ENCODE data around the gene P2RX2. TPM values are rescaled to one million over a fixed set of nuclear protein-coding genes. Genes with fewer than 3 reads are reported as not detected.

The P2RX2 gene
- total RNA-seq, 1 donor, result not detected

DNA sequence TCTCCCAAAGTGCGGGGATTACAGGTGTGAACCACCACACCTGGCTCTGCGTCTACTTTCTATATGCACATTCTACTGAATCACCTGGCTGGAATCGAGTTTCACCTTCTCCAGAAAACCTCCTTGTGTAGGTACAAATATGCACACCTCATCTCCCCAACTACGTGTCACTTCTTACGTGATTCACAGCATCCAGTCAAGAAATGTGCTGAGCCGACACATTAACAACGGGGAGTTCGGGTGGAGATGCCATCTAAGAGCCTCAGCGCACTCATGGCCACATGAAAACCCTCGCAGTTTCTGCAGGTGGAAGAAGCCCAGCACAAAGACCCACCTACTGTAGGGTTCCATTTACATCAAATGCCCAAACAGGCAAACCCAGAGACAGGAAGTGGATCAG lies 29.3 kb downstream of the P2RX2 start:
- no peak overlapping the region for H3K4me3 ChIP-seq (ENCODE audit: low read depth, low read length)
- TF ChIP-seq, protein P1, sequence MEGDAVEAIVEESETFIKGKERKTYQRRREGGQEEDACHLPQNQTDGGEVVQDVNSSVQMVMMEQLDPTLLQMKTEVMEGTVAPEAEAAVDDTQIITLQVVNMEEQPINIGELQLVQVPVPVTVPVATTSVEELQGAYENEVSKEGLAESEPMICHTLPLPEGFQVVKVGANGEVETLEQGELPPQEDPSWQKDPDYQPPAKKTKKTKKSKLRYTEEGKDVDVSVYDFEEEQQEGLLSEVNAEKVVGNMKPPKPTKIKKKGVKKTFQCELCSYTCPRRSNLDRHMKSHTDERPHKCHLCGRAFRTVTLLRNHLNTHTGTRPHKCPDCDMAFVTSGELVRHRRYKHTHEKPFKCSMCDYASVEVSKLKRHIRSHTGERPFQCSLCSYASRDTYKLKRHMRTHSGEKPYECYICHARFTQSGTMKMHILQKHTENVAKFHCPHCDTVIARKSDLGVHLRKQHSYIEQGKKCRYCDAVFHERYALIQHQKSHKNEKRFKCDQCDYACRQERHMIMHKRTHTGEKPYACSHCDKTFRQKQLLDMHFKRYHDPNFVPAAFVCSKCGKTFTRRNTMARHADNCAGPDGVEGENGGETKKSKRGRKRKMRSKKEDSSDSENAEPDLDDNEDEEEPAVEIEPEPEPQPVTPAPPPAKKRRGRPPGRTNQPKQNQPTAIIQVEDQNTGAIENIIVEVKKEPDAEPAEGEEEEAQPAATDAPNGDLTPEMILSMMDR (IDR thresholded peaks at IDR 0.05; ENCODE audit: insufficient read depth, low read depth, low read length), result no peak
- no peak for DNase-seq (ENCODE audit: low read depth)

DNA sequence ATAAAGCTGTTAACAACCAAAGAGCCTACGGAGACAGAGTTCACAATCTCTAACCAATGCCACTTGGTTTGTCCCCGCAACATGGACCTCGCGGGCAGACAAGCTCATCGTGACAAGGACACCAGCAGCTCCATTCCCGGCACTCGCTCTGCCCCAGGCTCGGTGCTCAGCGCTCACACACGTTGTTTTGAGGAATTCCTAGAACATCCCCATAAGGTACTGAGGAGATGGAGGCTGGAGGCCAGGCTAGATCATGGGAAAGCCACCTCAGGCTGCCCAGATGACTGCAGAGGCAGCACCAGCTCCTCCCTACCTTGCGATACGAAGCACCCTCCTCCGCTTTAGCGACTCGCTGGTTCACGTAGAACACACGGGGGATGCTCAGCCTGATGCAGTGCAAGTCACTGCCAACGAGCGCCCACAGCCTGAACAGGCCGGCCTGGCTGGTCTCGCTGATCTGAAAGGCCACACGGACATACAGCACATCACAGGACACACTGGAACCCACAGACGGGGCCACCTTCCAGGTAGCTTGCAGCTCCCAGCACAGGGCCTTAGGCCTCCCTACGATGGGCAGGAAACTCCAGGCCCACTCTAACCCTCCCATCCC lies 30.1 kb downstream of the P2RX2 start:
- H3K4me3 ChIP-seq (ENCODE audit: low read depth, low read length), result no peak overlapping the region

DNA sequence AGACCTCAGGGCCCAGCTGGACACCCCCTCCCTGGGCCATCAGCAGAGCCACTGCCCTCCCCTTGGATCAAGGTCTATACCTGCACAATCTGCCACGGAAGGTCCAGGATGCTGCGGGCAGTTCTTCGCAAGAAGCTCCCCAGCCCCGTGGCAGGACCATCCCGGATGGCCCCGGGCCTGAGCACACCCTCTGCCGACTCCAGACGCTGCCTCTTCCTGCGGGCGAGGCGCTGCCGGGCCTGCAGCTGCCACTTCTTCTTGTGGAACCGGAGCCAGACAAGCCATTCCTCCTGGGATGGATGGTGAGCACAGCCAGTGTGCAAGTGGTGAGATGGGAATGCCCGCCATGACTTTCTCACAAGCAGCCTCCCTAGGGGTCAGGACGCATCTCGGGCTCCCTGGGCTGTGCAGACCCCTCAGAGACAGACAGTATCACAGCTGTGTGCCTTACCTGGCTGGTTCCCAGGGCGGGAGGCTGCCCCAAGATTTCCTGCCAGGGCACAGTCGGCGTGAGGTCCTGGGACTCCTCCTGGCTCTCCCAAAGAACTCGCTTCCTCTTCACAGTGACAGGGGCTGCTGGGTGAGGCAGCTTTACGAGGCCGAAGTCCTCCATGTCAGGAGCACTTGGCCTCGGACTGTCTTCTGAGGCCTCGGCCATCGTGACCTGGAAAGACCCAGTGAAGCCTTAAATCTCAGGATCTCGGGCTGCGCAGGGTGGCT lies 30.8 kb downstream of the P2RX2 start:
- DNase-seq (ENCODE audit: low read depth), result no peak
- TF ChIP-seq, protein P1 (IDR thresholded peaks at IDR 0.05; ENCODE audit: insufficient read depth, low read depth, low read length), result no peak
- no peak overlapping the region for H3K4me3 ChIP-seq (ENCODE audit: low read depth, low read length)

More for the DNA sequence above, 30.1 kb downstream of the P2RX2 start:
- DNase-seq (ENCODE audit: low read depth), result no peak
- TF ChIP-seq, protein P1 (IDR thresholded peaks at IDR 0.05; ENCODE audit: insufficient read depth, low read depth, low read length), result no peak

DNA sequence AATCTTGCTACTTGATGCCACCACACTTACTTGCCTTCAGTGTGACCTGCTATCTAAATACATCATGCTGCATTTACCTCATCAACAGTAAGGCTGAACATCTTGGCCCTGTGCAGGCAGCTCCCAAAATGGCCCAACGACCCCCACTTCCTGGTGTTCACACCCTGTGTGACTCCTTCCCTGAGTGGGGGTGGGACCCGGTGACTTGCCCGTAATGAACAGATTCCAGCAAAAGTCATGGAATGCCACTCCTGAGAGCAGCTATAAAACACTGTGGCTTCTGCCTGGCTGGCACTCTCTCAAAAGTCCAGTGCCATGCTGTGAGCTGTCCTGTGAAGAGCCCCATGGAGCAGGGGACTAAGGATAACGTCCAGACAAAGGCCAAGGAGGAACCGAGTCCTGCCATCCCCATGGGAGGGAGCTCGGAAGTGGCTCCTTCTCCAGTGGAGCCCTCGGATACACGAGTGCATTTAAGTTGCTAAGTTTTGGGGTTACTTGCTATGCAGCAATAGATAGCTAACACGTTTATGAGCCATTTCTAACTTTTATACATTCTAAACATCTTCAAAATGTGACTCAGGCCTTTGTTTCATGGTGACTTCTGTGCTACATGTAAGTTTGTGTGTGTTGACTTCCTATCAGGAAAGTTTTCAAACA lies 33.0 kb downstream of the P2RX2 start:
- TF ChIP-seq, protein P1 (IDR thresholded peaks at IDR 0.05; ENCODE audit: insufficient read depth, low read depth, low read length), result no peak
- no peak for DNase-seq (ENCODE audit: low read depth)
- H3K4me3 ChIP-seq (ENCODE audit: low read depth, low read length), result no peak overlapping the region

DNA sequence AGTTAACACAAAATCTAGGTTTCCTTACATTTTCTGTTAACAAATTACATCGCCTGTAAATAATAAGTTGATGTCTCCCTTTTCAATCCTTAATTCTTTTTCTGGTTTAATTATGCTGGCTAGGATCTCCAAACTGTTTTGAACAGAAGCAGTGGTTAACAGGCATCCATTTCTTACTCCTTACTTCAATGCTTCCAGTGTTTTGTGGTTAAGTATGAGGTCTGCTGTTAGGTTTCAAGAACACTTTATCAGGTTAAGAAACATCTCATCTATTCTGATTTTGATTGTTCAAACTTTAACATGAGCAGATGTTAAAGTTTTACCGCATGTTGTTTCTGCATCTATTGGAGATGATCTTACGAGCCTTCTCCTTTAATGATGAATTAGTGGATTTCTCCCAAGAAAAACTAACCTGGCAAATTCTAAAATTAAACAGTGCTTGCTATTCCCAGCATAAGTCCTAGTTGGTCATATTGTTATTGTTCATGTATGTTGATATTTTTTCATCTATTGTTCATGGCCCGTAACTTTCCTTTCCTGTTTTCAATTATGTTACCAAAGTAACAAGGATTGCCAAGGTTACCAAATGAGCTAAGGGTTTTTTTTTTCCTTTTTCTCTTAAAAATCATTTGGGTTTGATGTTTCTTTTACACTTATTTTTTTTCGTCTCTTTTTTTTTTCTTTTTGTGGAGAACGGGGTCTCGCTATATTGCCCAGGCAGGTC lies 35.2 kb downstream of the P2RX2 start:
- TF ChIP-seq, protein P1 (IDR thresholded peaks at IDR 0.05; ENCODE audit: insufficient read depth, low read depth, low read length), result no peak
- H3K4me3 ChIP-seq (ENCODE audit: low read depth, low read length), result no peak overlapping the region
- no peak for DNase-seq (ENCODE audit: low read depth)

DNA sequence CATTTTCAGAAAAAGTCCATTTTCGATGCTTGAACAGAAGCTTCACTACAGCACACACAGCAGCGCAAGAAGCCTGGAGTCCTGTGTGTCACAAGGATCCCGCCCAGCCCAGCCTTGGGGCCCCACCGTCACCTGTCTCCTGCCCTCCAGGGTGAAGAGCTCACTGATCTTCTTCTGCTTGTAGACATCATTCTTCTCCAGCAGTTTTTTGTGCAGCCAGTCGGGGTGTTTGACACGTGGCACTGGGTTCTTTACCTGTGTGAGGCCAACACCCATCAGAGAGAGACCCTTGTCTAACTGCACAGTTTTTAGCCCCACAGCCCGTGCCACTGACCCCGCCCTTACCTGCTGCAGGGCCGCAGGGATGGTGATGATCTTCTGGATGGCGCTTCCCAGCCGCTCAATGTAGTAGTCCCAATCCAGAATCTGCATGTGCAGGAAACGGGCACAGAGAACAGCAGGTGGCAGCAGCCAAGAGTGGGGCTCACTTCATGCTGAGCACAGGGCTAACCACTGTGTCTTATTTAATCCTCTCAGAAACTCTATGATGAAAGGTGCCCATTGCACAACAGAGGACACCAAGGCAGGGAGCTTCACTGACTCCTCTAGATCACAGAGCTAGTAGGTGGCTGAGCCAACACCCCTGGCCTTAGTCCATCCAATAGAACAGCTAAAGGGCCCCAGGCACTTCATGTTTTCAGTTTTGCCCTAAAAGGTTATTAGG lies 38.6 kb downstream of the P2RX2 start:
- H3K4me3 ChIP-seq (ENCODE audit: low read depth, low read length), result no peak overlapping the region
- peak; percentile 1 for DNase-seq (ENCODE audit: low read depth)
- TF ChIP-seq, protein P1 (IDR thresholded peaks at IDR 0.05; ENCODE audit: insufficient read depth, low read depth, low read length), result no peak

Measured in fibroblast of villous mesenchyme (primary cell).